WERI-Rb-1 (cell line): ENCODE measurements around the gene CDK5RAP2.

ENCODE experiments used
- DNase-seq: peaks from one replicate; pipeline ENCODE4 v3.0.0-alpha.2; 2020
- H3K27ac ChIP-seq: fragments of 250-450 bp; sonication (Bioruptor Pico); 2 replicates; pipeline ENCODE4 v1.5.1; 2020; ENCODE audit warnings: mild to moderate bottlenecking, moderate library complexity
- H3K27me3 ChIP-seq: fragments of 250-450 bp; sonication (Bioruptor Pico); 2 replicates; pipeline ENCODE4 v1.5.1; 2021; ENCODE audit warnings: mild to moderate bottlenecking, low read depth, moderate library complexity; ENCODE audit not compliant: insufficient read depth, severe bottlenecking
- H3K36me3 ChIP-seq: fragments of 250-450 bp; sonication (Bioruptor Pico); 2 replicates; pipeline ENCODE4 v1.5.1; 2020; ENCODE audit warnings: mild to moderate bottlenecking, moderate library complexity
- H3K4me3 ChIP-seq: 2 replicates; pipeline ENCODE4 v1.5.1; 2011; ENCODE audit warnings: low read depth, mild to moderate bottlenecking, control low read depth, low read length
- H3K9me3 ChIP-seq: fragments of 250-450 bp; sonication (Bioruptor Pico); 2 replicates; pipeline ENCODE4 v1.5.1; 2021; ENCODE audit warnings: mild to moderate bottlenecking, moderate library complexity; ENCODE audit not compliant: severe bottlenecking
- TF ChIP-seq, protein P1 (sequence below): IDR thresholded peaks from 2 replicates; pipeline ENCODE4 v1.5.1; 2011; ENCODE audit warnings: low read depth, mild to moderate bottlenecking, control low read depth, inconsistent platforms, low read length

Gene CDK5RAP2

GRCh38 chr9:120443489-120443888, 136.5 kb downstream of the CDK5RAP2 start:
- no peak overlapping the region for H3K4me3 ChIP-seq
- no peak overlapping the region for H3K27ac ChIP-seq
- peaks cover 92% of the 10 kb centered on the region for H3K36me3 ChIP-seq
- no peaks in the 10 kb centered on the region for H3K9me3 ChIP-seq
- TF ChIP-seq, protein P1, sequence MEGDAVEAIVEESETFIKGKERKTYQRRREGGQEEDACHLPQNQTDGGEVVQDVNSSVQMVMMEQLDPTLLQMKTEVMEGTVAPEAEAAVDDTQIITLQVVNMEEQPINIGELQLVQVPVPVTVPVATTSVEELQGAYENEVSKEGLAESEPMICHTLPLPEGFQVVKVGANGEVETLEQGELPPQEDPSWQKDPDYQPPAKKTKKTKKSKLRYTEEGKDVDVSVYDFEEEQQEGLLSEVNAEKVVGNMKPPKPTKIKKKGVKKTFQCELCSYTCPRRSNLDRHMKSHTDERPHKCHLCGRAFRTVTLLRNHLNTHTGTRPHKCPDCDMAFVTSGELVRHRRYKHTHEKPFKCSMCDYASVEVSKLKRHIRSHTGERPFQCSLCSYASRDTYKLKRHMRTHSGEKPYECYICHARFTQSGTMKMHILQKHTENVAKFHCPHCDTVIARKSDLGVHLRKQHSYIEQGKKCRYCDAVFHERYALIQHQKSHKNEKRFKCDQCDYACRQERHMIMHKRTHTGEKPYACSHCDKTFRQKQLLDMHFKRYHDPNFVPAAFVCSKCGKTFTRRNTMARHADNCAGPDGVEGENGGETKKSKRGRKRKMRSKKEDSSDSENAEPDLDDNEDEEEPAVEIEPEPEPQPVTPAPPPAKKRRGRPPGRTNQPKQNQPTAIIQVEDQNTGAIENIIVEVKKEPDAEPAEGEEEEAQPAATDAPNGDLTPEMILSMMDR, result no peak
- H3K27me3 ChIP-seq, result no peaks in the 10 kb centered on the region
- DNase-seq, result no peak

GRCh38 chr9:120442308-120442995, 137.5 kb downstream of the CDK5RAP2 start:
- Histone ChIP-seq H3K9me3 (no peaks in the 10 kb centered on the region), H3K27me3 (no peaks in the 10 kb centered on the region), H3K27ac (no peak overlapping the region), H3K36me3 (peaks cover 90% of the 10 kb centered on the region), H3K4me3 (no peak overlapping the region)
- TF ChIP-seq, protein P1, result no peak
- no peak for DNase-seq

DNA sequence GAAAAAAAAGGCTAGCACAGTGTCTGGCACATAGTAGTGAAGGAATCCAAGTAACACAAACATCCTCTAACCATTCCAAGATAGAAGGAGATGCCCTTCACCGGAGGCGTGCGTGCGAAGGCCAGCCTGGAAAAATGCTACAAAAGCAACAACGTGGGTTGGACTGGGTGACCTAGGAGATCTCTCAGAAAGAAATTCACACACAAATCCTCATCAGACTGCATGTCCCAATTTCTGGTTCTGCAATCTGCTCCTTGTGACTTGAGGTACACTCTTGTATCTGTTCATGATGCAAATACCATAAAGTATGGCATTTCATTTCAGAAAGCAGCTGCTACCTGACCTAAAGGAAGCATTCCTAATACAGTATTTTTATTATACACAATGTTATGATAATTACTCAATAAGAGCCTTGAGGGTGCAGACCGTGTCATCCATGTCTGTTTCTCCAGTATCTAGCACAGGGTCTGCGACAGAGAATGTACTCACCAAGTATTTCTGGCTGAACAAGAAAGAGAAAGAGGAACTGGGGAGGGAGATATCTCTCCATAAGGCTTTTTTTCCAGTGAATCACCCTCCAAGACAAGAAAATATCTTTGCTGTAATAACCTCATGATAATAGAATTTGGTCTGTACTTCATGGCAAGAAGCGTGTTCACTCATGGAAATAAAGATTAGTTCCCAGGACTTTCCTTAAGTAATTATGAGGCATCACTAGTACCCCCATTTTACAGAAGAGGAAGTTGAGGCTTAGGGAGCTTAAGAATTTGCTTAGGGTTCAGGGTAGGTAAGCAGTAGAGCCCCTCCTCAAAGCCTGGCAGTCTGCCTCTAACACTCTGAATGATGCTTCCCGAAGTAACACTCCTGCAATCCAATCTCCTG, 138.3 kb downstream of the CDK5RAP2 start:
- no peak overlapping the region for H3K27ac ChIP-seq
- no peaks in the 10 kb centered on the region for H3K27me3 ChIP-seq
- H3K36me3 ChIP-seq, result peaks cover 89% of the 10 kb centered on the region
- no peaks in the 10 kb centered on the region for H3K9me3 ChIP-seq
- no peak overlapping the region for H3K4me3 ChIP-seq
- TF ChIP-seq, protein P1, result no peak
- DNase-seq, result no peak

GRCh38 chr9:120440791-120441190, 139.2 kb downstream of the CDK5RAP2 start:
- H3K27me3 ChIP-seq, result no peaks in the 10 kb centered on the region
- peaks cover 88% of the 10 kb centered on the region for H3K36me3 ChIP-seq
- no peak for DNase-seq
- H3K27ac ChIP-seq, result no peak overlapping the region
- TF ChIP-seq, protein P1, result no peak
- no peak overlapping the region for H3K4me3 ChIP-seq
- no peaks in the 10 kb centered on the region for H3K9me3 ChIP-seq

- DNase-seq, result no peak
- no peaks in the 10 kb centered on the region for H3K27me3 ChIP-seq
- H3K9me3 ChIP-seq, result no peaks in the 10 kb centered on the region
- no peak overlapping the region for H3K4me3 ChIP-seq
- TF ChIP-seq, protein P1, result no peak
- no peak overlapping the region for H3K27ac ChIP-seq
- peaks cover 83% of the 10 kb centered on the region for H3K36me3 ChIP-seq
These were observed 140.0 kb downstream of the CDK5RAP2 start for GRCh38 chr9:120439926-120440325.
